Measurements from ENCODE around the gene ZNF446. TPM values are rescaled to one million over a fixed set of nuclear protein-coding genes. Genes with fewer than 3 reads are reported as not detected.

Gene ZNF446
- total RNA-seq, 2 donors from 2014 or later = 8.2 to 10.4 TPM

GRCh38 chr19:58451358-58452101 lies 24.6 kb upstream of the ZNF446 start, which contains the start of gene ZNF324B:
ZNF324B (plus strand) TSS chr19:58451622; CDS start chr19:58453702, 2,080 bp downstream.
- peak; percentile 97 to 99 (median 98) for DNase-seq
- WGBS, 2 donors = 1% methylated on average over 76 of the region's 79 CpGs; no CpG with 5 or more reads in 1 of the 2 donors
- Histone ChIP-seq H3K4me1 (peaks cover 13% of the 10 kb centered on the region), H3K27ac (peak within 1 kb of the TSS; percentile 9 to 78 (median 63)), H3K36me3 (replicated peaks in 1 of 2; ENCODE audit: insufficient read depth in 1 of 2, low read depth in 2 of 2) (no peaks in the 10 kb centered on the region), H3K4me3 (peak within 1 kb of the TSS; percentile 85 to 97), H3K9me3 (no peaks in the 10 kb centered on the region), H3K27me3 (no peaks in the 10 kb centered on the region)
- peak in 2 of 7 experiments; percentile 6 to 16 for TF ChIP-seq CTCF (IDR thresholded peaks at IDR 0.05)
- peak in 2 of 3 donors; percentile 67 to 68 for TF ChIP-seq POLR2A (IDR thresholded peaks at IDR 0.05)
- intact Hi-C loops (cut with DNase I) = no loop called here
- peak; percentile 98 for ATAC-seq

- TF ChIP-seq CTCF (IDR thresholded peaks at IDR 0.05) (no peak), POLR2A (IDR thresholded peaks at IDR 0.05) (no peak)
- intact Hi-C loops (cut with DNase I) = no loop called here
- H3K4me3 ChIP-seq = no peak overlapping the region
- H3K27ac ChIP-seq = no peak overlapping the region
- H3K27me3 ChIP-seq = no peaks in the 10 kb centered on the region
- ATAC-seq = no peak
- H3K4me1 ChIP-seq = peaks cover 13% of the 10 kb centered on the region
- WGBS, 2 donors = 89 to 100% methylated on average over 3 to 6 of the region's 6 CpGs
- no peak for DNase-seq
- no peaks in the 10 kb centered on the region for H3K36me3 ChIP-seq (replicated peaks in 1 of 2; ENCODE audit: insufficient read depth in 1 of 2, low read depth in 2 of 2)
- H3K9me3 ChIP-seq = no peaks in the 10 kb centered on the region
Measured at GRCh38 chr19:58453743-58454142, 22.4 kb upstream of the ZNF446 start.

DNA sequence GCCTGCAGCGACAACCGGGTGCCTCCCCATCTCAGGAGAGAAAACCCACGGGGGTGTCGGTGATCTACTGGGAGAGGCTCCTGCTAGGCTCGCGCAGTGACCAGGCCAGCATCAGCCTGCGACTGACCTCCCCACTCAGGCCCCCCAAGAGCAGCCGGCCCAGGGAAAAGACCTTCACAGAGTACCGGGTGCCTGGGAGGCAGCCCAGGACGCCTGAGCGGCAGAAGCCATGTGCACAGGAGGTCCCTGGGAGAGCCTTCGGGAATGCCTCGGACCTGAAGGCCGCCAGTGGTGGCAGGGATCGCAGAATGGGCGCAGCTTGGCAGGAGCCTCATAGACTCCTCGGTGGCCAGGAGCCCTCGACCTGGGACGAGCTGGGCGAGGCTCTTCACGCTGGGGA lies 20.8 kb upstream of the ZNF446 start:
- Histone ChIP-seq H3K4me3 (no peak overlapping the region), H3K4me1 (peaks cover 13% of the 10 kb centered on the region), H3K27me3 (no peaks in the 10 kb centered on the region), H3K36me3 (replicated peaks in 1 of 2; ENCODE audit: insufficient read depth in 1 of 2, low read depth in 2 of 2) (no peaks in the 10 kb centered on the region), H3K9me3 (no peaks in the 10 kb centered on the region), H3K27ac (no peak overlapping the region)
- ATAC-seq (no peak), DNase-seq (no peak)
- intact Hi-C loops (cut with DNase I) = no loop called here
- 88 to 91% methylated on average over 8 to 19 of the region's 21 CpGs for WGBS, 2 donors
- TF ChIP-seq CTCF (IDR thresholded peaks at IDR 0.05) (no peak), POLR2A (IDR thresholded peaks at IDR 0.05) (no peak)

DNA sequence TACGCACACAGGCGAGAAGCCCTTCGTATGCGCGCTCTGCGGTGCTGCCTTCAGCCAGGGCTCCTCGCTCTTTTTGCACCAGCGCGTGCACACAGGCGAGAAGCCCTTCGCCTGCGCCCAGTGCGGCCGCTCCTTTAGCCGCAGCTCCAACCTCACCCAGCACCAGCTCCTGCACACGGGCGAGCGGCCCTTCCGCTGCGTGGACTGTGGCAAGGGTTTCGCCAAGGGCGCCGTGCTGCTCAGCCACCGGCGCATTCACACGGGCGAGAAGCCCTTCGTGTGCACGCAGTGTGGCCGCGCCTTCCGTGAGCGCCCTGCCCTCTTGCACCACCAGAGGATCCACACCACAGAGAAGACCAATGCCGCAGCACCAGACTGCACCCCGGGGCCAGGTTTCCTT lies 20.0 kb upstream of the ZNF446 start:
- intact Hi-C loops (cut with DNase I) = no loop called here
- DNase-seq (no peak), ATAC-seq (no peak)
- Histone ChIP-seq H3K4me3 (no peak overlapping the region), H3K9me3 (no peaks in the 10 kb centered on the region), H3K27ac (no peak overlapping the region), H3K27me3 (no peaks in the 10 kb centered on the region), H3K4me1 (peaks cover 7% of the 10 kb centered on the region), H3K36me3 (replicated peaks in 1 of 2; ENCODE audit: insufficient read depth in 1 of 2, low read depth in 2 of 2) (no peaks in the 10 kb centered on the region)
- 96 to 97% methylated on average over 18 to 32 of the region's 35 CpGs for WGBS, 2 donors
- TF ChIP-seq POLR2A (IDR thresholded peaks at IDR 0.05) (no peak), CTCF (IDR thresholded peaks at IDR 0.05) (no peak)

- Histone ChIP-seq H3K27me3 (no peaks in the 10 kb centered on the region), H3K36me3 (replicated peaks in 1 of 2; ENCODE audit: insufficient read depth in 1 of 2, low read depth in 2 of 2) (no peaks in the 10 kb centered on the region), H3K27ac (no peak overlapping the region), H3K4me3 (no peak overlapping the region), H3K9me3 (no peaks in the 10 kb centered on the region), H3K4me1 (no peaks in the 10 kb centered on the region)
- 82 to 83% methylated on average over 2 of the region's 2 CpGs for WGBS, 2 donors
- intact Hi-C loops (cut with DNase I) = no loop called here
- TF ChIP-seq CTCF (IDR thresholded peaks at IDR 0.05) (no peak), POLR2A (IDR thresholded peaks at IDR 0.05) (no peak)
- DNase-seq (no peak), ATAC-seq (no peak)
Measured at GRCh38 chr19:58460039-58460438, 16.1 kb upstream of the ZNF446 start.
